GM21390 (cell line): Measurements from ENCODE around the gene DPP9.
"Not testable (repeated sequence)": the region's sequence is repeated elsewhere in the genome, so short reads cannot be mapped to it uniquely, and the experiment has no call there.

Experiments
- ATAC-seq: cut with Tn5 transposase; IDR thresholded peaks from one replicate; pipeline ENCODE4 v1.9.1; 2021; ENCODE audit not compliant: unreplicated experiment

Gene DPP9

GRCh38 chr19:4723595-4724514 is at the start of gene DPP9:
Gene DPP9, minus strand, starts transcription at chr19:4723842. Its CDS starts 3,936 bp downstream, at chr19:4719906.
- peak; percentile 86 for ATAC-seq

GRCh38 chr19:4773047-4773640 is 49.5 kb upstream of the DPP9 start:
- ATAC-seq: no peak

GRCh38 chr19:4772566-4772965 is 48.9 kb upstream of the DPP9 start:
- no peak for ATAC-seq

GRCh38 chr19:4768934-4769777 is 45.5 kb upstream of the DPP9 start:
- ATAC-seq: no peak

GRCh38 chr19:4764393-4764660 is 40.7 kb upstream of the DPP9 start:
- ATAC-seq: no peak

- ATAC-seq: no peak
Measured at GRCh38 chr19:4763021-4763420, 39.4 kb upstream of the DPP9 start.

- ATAC-seq: no peak
Measured at GRCh38 chr19:4760285-4760650, 36.6 kb upstream of the DPP9 start.

- ATAC-seq: no peak
Measured at GRCh38 chr19:4759388-4760284, 36.0 kb upstream of the DPP9 start.

- no peak for ATAC-seq
Measured at GRCh38 chr19:4758659-4759058, 35.0 kb upstream of the DPP9 start.

- no peak for ATAC-seq
Measured at GRCh38 chr19:4758082-4758481, 34.4 kb upstream of the DPP9 start.

- no peak for ATAC-seq
Measured at GRCh38 chr19:4755459-4755858, 31.8 kb upstream of the DPP9 start.

- ATAC-seq: no peak
Measured at GRCh38 chr19:4754248-4754647, 30.6 kb upstream of the DPP9 start.

GRCh38 chr19:4749870-4750590 is 26.4 kb upstream of the DPP9 start:
- ATAC-seq: no peak

GRCh38 chr19:4748589-4748988 is 24.9 kb upstream of the DPP9 start:
- ATAC-seq: no peak

GRCh38 chr19:4748185-4748584 is 24.5 kb upstream of the DPP9 start:
- no peak for ATAC-seq

GRCh38 chr19:4745986-4746385 is 22.3 kb upstream of the DPP9 start:
- ATAC-seq: no peak

GRCh38 chr19:4745175-4745574 is 21.5 kb upstream of the DPP9 start:
- not testable (repeated sequence) for ATAC-seq

GRCh38 chr19:4744451-4745174 is 21.0 kb upstream of the DPP9 start:
- no peak for ATAC-seq
